GM21717 (cell line): ENCODE measurements around the gene ECE2.

Experiments used
- ATAC-seq: cut with Tn5 transposase; IDR thresholded peaks from one replicate; pipeline ENCODE4 v1.9.1; 2021; ENCODE audit warnings: mild to moderate bottlenecking, moderate library complexity; ENCODE audit not compliant: unreplicated experiment

ECE2 gene

DNA sequence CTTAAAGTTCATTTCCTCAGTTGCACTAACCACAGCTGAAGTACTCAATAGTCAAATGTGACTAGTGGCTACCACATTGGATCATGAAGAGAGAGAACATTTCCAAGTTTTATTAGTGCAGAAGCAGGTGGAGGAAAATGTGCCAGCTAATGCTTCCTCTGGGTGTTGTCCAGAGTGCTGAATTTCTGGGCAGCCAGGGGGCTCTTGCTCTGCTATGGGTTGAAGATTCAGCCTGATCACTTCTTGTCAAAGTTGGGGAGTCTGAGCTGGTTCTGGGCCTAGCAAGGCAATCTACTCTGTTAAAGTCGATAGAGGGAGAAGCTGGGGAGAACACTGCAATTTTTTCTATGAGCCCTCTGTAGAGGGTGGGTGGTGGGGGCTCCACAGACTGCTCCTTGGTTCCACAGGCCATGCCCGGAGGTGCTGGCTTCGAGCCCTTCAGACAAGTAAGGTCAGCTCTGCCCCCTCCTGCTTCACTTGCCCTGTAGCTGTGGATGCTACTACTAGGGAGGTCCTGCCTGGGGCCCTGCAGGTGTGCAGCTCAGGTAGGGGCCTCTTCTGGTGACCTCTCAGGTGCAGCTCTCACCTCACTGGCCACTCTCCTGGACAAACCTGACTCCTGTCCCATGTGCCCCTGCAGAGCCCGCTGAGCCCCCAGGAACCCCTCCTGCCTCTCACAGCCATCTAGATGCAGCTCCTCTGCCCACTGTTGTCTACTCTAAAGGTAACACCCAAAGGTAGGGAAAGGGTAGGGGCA lies 35.3 kb upstream of the ECE2 start:
- no peak for ATAC-seq

DNA sequence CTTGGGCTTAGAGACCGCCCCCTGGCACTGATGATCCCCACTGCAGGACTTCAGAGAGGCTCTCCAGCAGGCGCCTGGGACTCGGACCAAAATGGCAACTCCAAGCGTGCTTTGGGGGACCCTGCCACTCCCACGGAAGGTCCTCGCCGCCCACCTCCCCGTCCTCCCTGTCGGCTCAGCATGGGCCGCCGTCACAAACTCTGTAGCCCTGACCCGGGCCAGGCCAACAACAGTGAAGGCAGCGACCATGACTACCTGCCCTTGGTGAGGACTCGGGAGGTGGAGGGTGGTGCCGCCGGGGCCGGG lies 34.7 kb upstream of the ECE2 start:
- ATAC-seq = no peak

DNA sequence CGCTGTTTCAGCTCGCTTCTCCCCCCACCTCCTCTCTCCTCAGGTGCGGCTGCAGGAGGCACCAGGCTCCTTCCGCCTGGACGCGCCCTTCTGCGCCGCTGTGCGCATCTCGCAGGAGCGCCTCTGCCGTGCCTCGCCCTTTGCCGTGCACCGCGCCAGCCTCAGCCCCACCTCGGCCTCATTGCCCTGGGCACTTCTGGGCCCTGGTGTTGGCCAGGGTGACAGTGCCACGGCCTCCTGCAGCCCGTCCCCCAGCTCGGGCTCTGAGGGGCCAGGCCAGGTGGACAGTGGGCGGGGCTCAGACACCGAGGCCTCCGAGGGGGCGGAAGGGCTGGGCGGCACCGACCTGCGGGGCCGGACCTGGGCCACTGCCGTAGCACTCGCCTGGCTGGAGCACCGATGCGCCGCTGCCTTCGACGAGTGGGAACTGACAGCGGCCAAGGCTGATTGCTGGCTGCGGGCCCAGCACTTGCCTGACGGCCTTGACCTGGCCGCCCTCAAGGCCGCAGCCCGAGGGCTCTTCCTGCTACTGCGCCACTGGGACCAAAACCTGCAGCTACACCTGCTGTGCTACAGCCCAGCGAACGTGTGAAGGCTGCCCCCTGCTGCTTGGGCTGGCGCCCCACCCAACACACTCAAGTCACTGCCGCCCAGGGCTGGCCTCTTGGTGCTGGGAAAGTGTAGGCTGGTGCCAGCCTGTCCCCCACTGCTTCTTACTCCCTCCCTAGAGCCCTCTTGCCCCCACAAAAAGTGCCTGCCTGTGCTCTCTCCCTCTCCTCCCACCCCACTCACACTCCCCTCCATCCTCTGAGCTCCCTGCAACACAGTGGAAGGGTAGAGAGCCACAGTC lies 34.1 kb upstream of the ECE2 start:
- no peak for ATAC-seq

DNA sequence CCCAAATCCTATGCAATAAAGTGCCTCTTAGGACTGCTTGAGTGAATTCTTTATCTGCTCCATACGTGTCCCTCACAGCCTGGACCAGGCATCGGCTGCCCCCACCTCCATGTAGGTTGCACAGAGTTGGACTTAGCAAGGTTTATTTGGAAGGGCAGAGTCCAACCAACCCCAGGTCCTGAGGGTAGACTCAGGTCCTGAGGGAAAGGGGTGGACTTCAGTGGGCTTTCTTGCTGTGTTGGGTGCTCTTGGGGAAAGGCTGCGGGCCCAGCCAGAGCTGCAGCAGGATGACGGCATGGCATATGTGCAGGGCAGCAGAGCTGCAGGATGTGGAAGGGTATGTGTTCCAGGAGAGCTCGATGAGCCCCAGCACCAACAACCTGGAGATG lies 33.5 kb upstream of the ECE2 start:
- no peak for ATAC-seq

DNA sequence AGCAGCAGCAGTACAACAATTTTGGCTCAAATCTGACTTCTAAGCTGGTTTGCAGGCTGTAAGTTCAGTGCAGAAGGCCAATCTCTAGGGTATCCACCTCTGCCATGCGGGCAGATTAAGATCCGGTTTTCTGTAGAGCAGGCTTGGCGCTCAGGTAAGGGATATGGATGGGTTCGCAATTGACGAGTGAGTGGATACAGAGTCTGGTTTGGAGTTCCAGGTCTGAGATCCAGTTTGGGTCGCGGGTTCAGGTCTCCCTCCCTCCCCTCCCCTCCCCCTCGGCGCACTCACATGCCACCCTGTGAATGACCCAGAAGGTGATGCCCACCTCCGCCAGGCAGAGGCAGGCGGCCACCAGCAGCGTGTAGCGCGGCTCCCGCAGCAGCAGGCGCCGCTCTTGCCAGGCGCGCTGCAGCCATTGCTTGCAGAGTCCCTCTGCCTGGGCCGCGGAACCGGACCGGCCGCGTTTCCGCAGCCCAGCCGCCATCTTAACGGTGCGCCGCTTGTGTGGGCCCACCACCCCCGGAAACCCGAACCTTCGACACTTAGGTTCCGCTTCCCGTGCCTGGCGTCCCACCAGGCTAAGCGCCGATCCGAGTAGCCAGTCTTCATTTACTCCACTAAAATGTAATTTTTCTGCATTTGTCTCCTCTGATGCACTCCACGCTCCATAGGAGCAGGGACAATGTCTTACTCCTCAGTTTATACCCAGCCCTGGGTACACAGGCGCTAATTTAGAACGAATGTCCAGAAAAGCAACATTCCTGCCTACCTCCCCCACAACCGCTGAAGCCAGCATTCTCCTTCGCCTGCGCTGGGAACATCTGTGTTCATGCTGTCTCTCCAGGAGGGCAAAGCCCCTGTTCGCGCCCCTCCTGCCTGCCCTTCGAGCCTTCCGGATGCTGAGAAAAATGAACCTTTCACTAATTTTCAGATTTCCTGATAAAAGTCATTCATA lies 27.1 kb upstream of the ECE2 start, which contains the start of gene ALG3:
ALG3 (minus strand) TSS at position 509 of the 958 bp plus-strand sequence; CDS start at position 487, 22 bp downstream.
- peak; percentile 50 for ATAC-seq

DNA sequence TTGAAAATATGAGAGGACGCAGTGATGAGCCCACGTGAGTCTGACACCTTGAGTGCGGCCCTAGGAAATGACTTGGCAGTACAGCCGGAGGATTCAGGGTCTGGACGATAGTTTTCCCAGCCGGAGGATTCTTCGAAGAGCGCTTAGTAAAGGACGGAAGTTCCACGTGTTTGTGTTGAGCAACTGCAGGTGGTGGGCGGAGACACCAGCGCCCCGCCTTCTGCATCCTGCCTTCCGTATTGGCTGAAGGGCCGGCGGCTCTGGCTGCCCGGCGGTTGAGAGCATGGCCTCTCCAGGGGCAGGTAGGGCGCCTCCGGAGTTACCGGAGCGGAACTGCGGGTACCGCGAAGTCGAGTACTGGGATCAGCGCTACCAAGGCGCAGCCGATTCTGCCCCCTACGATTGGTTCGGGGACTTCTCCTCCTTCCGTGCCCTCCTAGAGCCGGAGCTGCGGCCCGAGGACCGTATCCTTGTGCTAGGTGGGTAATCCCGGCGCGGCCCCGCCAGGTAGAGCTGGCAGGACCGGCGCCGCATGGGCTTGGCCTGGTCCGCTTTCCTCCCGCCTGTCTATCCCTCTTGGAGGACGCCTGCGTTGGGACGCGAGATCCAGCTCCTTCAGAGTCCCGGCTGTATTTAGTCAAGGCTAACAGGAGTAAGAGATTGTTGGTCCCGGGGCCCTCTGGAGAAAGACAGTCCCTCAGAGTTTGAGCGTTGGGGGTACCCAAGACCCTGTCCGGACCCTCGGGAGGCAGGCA lies 26.2 kb upstream of the ECE2 start, which contains the start of gene EEF1AKMT4:
EEF1AKMT4 (plus strand) TSS at position 261 of the 755 bp plus-strand sequence; CDS start at position 284, 23 bp downstream.
- ATAC-seq = peak; percentile 88

DNA sequence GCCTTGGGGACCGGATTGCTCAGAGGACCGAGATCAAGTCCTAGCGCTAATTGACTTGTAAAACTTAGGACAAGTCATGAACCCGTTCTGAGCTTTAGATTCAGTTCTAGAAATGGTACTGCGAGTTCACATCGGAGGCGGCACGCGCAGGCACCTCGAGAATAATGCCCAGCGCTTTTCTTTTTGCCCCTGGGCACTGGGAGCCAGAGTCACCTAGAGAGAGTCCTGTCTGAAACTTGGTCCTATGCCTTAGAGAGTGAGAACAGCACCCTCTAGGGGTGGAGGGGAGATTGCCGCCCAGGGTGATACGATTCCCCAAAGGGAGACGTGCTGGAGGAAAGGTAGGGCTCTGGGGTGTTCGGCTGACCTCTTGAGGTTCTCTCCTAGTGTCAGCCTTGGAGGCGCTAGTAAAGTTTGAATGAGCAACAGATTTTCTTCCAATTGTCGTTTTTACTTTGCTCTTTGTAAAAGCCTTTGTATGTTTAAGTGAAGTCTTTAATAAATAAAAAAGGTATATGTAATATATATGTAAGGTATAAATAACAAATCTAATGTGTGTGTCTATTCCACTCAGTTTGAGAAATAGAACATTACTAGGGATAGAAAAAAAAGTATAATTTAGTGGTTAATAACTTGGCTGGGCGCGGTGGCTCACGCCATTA lies 25.5 kb upstream of the ECE2 start:
- ATAC-seq = peak; percentile 72

DNA sequence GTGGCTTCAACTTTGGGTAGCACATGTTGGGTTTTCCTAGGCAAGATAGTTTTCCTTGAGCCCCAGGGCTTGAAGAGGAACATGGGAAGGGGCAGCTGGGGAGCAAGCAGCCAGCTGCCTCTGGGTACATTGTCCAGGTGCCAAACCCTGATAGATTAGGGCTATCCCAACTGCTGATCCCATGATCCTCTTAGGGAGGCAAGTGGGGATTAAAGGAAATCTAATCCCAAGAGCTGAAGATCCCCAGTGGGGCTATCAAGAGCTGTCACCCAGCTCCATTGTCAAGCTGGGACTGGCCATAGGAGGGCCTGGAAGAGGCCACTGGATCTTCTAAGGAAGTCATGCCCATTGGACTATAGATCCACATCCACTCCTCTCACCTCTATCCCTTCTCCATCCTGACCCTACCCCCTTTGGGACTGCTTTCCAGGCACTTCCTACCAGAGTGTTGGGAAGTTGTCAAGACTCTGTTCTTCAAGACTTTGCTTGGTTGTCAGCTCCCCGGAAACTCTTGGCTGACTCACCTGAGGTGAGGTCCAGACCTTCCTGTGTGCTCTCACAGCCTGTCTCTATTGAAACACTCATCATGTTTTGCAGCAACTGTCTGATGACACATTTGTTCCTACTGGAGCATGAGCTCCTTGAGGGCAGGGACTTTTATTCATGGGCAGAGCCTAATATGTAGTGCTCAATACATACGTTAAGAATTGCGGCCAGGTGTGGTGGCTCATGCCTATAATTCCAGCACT lies 20.4 kb upstream of the ECE2 start:
- no peak for ATAC-seq

DNA sequence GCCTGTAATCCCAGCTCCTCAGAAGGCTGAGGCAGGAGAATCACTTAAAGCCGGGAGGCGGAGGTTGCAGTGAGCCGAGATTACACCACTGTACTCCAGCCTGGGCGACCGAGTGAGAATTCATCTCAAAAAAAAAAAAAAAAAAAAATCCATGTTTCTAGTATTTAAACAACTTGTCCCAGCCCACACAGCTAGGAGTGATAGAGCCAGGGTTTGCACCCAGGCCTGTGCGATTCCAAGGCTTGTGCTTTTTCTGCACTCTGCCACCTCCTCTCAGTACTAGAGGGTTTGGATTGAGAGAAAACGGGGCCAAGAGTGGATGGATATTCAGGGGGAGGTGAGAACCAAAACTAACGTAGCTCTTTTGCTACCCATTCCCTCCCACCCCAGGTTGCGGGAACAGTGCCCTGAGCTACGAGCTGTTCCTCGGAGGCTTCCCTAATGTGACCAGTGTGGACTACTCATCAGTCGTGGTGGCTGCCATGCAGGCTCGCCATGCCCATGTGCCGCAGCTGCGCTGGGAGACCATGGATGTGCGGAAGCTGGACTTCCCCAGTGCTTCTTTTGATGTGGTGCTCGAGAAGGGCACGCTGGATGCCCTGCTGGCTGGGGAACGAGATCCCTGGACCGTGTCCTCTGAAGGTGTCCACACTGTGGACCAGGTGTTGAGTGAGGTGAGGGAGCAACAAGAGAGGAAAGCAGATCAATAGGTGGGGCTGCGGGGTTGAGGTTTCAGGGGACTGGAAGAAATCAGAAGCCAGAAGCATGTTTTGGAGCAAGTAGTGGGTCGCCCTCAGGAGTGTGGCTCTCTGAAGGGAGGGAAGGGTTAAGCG lies 18.5 kb upstream of the ECE2 start:
- ATAC-seq = no peak

DNA sequence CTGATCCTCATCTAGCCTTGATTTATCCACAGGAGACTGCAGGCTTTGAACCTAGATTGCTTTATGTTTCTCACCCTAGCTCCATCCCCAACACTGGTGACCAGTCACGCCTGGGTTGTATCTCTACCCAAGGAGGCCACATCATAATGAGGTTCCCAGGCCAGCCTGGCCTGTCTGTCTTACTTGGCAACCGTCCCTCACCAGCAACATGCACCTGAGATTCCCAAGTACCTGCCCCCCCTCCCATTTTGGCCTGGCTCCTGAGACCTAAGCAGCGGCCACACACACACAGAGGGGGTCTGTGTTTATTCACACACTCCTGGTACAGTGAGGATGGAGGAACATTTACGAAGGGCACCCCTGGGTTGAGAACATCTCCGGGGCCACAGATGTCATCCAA lies 16.9 kb upstream of the ECE2 start:
- ATAC-seq = no peak

DNA sequence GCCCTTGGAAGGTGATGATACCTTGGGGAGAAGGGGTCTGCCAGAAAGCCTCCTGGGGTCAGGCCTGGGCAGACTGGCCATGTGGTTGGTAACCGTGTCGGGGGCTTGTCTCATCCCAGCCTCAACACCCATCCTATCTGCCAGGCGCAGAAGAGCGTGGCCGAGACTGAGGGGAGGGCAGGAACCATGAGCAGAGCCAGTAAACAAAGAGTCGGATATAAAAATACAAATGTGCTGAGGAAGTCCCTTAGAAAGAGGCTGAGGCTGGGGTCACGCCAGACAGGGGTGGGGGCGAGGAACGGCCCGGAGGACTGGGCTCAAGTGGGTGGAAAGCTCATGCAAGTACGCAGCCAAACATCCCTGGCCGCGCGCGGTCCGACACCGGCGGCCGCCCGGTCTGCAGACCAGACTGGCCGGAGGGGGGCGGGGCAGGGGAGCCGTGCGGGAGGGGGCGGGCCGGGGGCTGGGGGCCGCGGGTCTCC lies 16.4 kb upstream of the ECE2 start:
- ATAC-seq = no peak

DNA sequence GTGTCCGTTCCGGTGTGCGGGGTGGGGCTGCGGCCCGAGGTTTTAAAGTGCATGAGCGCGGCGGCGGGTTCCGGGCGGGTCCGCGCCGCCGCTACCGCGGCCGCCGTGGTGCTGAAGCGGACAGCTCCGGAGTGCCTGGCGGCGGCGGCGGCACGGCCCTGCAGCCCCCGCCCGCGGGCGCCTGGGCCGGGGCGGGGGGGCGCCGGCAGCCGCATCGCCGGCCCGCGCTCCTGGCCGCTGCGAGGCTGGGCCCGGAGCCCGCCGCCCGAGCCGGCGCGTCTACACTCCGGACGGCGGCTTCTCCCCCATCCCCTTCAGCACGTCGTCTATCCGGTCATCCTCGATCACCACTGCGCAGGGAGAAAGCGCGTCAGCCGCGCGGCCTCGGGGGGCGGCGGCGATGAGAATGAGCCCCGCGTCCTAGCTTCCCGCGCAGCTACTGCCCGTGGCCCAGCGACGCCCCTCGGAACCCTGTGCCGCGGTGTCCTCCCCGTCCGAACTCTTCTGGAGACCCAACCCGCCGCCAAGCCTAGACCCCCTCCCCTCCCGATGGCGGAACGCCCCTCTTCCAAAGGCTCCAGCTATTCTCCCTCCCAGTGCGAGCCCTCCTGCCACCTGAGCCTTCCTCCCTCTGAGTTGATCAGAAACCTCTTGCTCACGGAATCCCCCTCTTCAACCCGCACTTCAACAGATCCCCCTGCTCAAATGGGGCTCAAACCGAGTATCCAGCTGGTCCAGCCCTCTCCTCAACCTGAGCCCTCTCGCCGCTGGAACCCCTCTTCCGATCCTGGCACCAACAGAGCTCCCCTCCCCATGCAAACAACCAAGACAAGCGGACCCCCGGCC lies 15.7 kb upstream of the ECE2 start:
- no peak for ATAC-seq

DNA sequence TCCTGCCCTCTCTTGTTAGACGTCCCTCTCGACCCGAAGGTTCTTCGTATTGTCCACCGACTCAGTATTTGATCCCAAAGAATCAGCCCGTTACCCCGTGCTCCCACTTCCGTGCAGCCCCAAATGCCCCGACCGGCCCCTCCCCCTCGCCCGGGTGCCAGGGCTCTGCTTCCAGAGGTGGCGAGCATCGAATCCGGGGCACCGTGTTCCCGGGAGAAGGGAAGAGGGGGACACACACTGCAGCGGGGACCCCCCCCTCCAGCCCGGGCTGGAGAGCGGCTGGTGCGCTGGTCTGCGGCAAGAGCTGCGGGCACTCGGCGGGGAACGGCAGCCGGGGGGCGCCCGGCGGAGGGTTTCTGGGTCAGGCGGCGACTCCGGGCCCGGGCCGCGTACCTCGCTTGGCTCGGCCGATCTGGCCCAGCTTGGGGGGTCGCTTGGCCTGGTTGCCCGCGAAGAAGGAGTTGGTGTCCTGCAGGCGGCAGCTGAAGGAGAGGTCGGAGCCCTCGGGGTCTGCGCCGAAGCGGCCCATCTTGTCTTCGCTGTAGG lies 15.0 kb upstream of the ECE2 start:
- no peak for ATAC-seq

DNA sequence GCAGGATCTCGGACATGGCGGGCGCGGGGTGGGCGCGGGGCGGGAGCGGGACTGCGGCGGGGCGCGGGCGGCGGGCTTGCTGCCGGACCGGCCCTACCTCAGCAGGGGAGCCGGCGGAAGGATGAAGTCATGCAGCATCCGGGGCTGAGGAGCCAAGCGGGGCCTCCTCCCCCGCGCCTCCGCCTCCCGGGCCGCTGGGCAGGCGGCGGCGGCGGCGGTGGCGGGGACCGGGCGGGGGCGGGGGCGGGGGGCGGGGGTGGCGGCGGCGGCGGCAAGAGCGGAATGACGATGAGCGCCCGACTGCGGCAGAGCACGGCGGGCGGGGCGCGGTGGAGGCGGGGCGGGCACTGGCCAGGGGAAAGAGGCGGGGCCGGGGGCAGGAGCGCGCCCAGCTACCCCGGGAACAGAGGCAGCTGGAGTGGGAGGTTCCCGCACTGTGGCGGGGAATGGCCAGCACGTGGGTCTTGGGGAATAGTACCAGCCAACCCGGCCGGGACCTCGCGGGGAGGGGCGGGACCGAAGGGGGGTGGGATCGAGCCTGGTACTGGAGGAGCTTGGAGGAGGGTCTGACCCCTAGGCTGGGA lies 14.5 kb upstream of the ECE2 start, which contains the start of gene CAMK2N2:
CAMK2N2 (minus strand) TSS at position 284 of the 584 bp plus-strand sequence; CDS start at position 16, 268 bp downstream.
- no peak for ATAC-seq

DNA sequence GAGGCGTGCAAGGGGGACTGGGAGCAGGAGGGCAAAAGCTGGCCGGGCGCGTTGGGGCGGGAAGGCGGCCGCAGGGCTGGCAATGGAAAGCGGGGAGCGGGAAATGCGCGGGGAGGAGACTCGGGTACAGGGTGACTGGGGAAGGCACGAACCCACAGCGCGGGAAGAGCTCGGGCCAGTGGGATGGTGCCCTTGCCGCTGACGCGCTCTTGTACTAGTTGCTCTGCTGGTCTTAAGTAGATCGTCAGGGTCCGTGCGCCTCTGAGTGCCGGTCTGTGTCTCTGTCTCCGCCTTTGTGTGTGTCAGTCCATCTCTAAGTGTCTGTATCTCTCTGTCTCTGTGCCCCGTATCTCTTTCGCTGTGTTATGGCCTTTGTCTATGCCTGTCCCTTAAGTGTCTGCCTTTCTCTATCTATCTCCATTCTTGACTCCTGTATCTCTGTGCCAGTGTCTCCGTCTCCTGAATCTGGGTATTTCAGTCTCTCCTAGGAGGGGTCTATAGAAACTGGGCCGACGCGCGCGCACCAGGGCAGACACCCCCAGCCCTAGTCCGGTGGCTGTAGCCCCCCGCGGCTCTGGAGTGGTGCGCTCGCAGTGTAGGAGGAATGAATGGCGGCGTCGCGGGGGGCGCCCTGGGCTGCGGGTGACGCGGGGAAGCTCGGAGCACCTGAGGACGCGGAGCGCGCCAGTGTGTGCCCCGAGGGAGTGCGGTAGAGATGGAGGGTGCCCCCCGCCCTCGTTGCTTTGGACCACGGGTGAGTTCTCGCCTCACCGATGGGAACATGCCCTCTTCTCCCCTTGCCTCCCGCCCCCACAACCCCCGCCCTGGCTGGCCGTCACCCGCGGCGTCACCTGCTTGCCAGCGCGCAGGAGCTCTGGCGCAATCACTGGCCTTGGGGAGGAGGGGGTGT lies 13.7 kb upstream of the ECE2 start:
- ATAC-seq = no peak
